Neutrophil (primary cell): ENCODE results near the gene PCGF3.

Source experiments
- H3K27ac ChIP-seq: fragments of 200-600 bp; sonication (generic); 2 replicates; pipeline ENCODE4 v1.5.1; 2016; ENCODE audit warnings: mild to moderate bottlenecking, moderate library complexity
- H3K27me3 ChIP-seq: fragments of 200-600 bp; sonication (generic); 2 replicates; pipeline ENCODE4 v1.6.0; 2016; ENCODE audit warnings: mild to moderate bottlenecking
- H3K36me3 ChIP-seq: fragments of 200-600 bp; sonication (generic); 2 replicates; pipeline ENCODE4 v1.5.1; 2017
- H3K4me1 ChIP-seq, 2 experiments: fragments of 200-600 bp in 1 of 2; sonication (generic) in 1 of 2; 1 replicate in 1 of 2; 2 replicates in 1 of 2; pipeline versions ENCODE4 v1.5.1 to v1.6.1; 2013 to 2016; ENCODE audit warnings: low read depth in 1 of 2, low read length in 1 of 2, mild to moderate bottlenecking in 1 of 2, moderate library complexity in 1 of 2; ENCODE audit not compliant: control insufficient read depth in 1 of 2, insufficient read depth in 1 of 2
- H3K4me3 ChIP-seq, 2 experiments: fragments of 200-600 bp in 1 of 2; sonication (generic) in 1 of 2; 1 replicate in 1 of 2; 2 replicates in 1 of 2; pipeline ENCODE4 v1.5.1; 2013 to 2016; ENCODE audit warnings: low read depth in 1 of 2, low read length in 1 of 2, mild to moderate bottlenecking in 1 of 2, moderate library complexity in 1 of 2
- H3K9me3 ChIP-seq: fragments of 200-600 bp; sonication (generic); 2 replicates; pipeline ENCODE4 v1.5.1; 2016
- TF ChIP-seq, protein P1 (sequence below): fragments of 200-600 bp; sonication (generic); IDR thresholded peaks from 2 replicates; pipeline ENCODE4 v1.5.1; 2016; ENCODE audit warnings: antibody characterized with exemption

The PCGF3 gene

DNA sequence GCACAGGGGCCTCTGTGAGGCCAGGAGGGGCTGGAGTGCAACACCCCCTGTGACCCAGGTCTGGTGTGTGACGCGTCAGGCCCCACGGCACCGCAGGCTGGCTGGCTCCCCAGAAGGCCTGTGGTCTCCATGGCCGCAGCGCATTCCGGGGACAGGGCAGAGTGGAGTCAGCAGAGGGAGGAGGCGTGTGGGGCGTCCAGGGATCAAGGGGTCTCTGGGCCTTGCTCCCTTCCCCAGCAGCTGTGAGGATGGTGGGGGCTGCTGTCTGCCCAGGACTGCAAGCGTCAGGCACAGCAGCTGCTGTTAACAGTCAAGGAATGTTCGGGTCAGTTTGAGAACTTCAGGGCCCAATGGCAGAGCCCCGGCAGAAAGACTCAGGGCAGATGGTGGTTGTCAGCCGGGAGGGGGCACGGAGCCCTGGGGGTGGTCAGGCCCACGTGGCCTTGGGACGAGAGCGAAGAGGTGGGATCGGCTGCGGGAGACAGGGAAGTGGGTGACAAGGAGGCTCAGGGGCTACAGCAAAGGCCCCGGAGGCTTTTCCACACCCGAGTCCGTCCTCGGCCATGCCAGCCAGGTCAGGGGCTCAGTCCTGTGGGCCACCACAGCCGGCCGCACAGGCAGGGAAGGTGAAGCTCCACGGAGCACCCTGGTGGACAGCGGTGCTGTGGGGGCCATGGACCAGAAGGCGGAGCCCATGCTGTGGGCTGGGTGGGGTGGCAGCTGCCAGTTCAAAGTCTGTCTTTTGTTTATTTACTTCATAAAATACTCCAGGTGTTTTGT, 18.3 kb downstream of the PCGF3 start:
- TF ChIP-seq, protein P1, sequence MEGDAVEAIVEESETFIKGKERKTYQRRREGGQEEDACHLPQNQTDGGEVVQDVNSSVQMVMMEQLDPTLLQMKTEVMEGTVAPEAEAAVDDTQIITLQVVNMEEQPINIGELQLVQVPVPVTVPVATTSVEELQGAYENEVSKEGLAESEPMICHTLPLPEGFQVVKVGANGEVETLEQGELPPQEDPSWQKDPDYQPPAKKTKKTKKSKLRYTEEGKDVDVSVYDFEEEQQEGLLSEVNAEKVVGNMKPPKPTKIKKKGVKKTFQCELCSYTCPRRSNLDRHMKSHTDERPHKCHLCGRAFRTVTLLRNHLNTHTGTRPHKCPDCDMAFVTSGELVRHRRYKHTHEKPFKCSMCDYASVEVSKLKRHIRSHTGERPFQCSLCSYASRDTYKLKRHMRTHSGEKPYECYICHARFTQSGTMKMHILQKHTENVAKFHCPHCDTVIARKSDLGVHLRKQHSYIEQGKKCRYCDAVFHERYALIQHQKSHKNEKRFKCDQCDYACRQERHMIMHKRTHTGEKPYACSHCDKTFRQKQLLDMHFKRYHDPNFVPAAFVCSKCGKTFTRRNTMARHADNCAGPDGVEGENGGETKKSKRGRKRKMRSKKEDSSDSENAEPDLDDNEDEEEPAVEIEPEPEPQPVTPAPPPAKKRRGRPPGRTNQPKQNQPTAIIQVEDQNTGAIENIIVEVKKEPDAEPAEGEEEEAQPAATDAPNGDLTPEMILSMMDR = no peak
- Histone ChIP-seq H3K27me3 (no peaks in the 10 kb centered on the region), H3K36me3 (peaks cover 31% of the 10 kb centered on the region), H3K4me3 (no peak overlapping the region), H3K9me3 (no peaks in the 10 kb centered on the region), H3K27ac (no peak overlapping the region), H3K4me1 (peaks cover 0 to 11% of the 10 kb centered on the region in 2 experiments)

DNA sequence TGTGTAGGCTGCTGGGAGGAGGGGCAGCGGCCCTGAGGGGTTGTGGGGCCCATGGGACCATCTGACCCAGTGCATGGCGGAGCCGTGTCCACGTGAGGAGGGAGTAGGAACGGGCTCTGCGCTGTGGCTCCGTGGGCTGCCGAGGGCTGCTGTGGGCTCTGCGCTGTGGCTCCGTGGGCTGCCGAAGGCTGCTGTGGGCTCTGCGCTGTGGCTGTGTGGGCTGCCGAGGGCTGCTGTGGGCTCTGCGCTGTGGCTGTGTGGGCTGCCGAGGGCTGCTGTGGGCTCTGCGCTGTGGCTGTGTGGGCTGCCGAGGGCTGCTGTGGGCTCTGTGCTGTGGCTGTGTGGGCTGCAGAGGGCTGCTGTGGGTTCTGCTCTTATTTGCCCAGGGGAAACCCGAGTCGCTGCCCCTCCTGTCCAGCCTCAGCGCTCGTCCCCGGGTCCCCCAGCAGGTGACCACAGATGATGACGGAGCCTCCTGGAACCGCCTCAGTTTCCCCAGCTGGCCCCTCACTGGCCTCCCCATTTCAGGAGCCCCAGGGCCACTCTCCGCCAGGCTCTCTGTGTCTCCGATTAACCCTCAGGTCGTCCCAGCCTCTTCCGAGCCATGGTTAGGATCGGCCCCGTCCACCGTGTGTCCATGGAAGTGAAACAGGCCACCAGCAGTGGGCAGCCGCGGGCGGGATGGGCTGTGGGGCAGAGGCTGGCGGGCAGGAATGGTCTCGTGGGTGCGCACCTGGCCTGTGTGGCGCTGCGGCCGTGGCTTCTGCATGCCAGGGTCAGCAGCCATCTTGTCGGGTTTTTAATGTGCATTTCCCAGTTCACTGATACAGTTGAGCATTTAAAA, 20.0 kb downstream of the PCGF3 start:
- Histone ChIP-seq H3K36me3 (peaks cover 42% of the 10 kb centered on the region), H3K27ac (no peak overlapping the region), H3K4me3 (no peak overlapping the region), H3K4me1 (peaks cover 0 to 11% of the 10 kb centered on the region in 2 experiments), H3K27me3 (no peaks in the 10 kb centered on the region), H3K9me3 (no peaks in the 10 kb centered on the region)
- TF ChIP-seq, protein P1 = no peak

DNA sequence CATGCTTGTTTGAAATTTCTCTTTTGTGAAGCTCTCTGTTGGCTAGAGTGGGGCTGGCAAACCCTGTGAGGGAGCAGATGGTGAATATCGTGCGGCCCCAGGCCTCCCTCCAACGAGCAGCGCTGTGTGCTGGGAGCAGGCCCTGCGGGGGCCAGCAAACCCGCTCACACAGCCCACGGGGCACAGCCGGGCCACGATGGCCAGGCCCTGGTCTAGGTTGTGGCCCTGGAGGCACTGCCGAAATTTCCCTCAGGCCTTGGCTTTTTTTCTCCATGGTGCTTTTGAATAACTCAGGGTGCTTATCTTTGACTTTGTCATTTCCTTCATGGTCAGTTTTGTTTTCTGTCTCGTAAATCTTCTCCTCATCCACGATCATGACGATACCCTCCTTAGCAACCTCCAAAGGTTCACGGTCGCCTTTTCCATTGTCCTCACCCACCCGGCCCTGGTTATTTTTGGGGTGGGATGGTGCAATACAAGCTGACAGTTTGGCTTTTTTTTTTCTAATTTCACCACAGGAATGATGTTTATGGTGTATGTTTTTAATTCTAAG, 20.7 kb downstream of the PCGF3 start:
- TF ChIP-seq, protein P1 = no peak
- Histone ChIP-seq H3K4me1 (peaks cover 0 to 5% of the 10 kb centered on the region in 2 experiments), H3K4me3 (no peak overlapping the region), H3K36me3 (peaks cover 49% of the 10 kb centered on the region), H3K9me3 (no peaks in the 10 kb centered on the region), H3K27me3 (no peaks in the 10 kb centered on the region), H3K27ac (peak overlapping the region; percentile 3)

DNA sequence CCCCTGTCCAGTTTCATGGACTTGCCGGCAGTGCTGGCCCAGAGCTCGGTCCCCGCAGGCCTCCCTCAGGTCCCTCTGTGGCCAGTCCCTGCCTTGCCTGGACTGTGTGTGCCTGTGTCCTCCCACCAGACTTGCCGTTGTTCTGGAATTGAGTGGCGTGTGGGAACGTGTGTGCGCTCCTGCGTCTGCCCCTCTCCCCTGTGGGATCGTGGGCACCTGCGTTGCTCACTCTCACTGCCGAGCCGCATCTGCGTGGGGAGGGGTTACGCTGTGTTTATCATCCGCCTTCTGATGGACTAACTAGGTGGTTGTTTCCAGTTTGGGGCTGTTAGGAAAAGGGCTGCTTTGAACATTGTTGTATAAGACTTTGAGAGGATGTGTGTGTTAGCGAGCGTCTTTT, 21.2 kb downstream of the PCGF3 start:
- TF ChIP-seq, protein P1 = no peak
- peaks cover 0 to 5% of the 10 kb centered on the region in 2 experiments for H3K4me1 ChIP-seq
- no peak overlapping the region for H3K27ac ChIP-seq

DNA sequence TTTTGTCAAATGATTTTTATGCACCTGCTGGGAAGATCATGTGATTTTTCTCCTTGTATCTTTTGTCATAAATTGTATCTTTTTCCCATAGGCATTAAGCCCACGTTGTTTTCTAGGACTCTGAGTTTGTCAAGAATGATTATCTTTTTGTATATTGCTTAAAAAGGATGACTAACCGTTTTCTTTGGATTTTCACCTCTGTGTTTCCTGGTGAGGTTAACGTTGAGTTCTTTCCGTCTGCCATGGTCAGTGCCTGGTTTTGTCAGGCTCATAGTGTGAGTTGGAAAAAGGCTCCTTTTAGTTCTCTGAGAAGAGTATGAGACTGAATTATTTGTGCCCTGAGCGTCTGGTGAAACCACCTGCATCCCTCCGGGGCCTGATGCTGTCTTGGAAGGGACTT, 21.9 kb downstream of the PCGF3 start:
- Histone ChIP-seq H3K27ac (no peak overlapping the region), H3K27me3 (no peaks in the 10 kb centered on the region), H3K4me1 (peaks cover 0 to 5% of the 10 kb centered on the region in 2 experiments), H3K36me3 (peaks cover 46% of the 10 kb centered on the region), H3K4me3 (no peak overlapping the region), H3K9me3 (no peaks in the 10 kb centered on the region)
- TF ChIP-seq, protein P1 = no peak

More for the DNA sequence above, 21.2 kb downstream of the PCGF3 start:
- Histone ChIP-seq H3K9me3 (no peaks in the 10 kb centered on the region), H3K4me3 (no peak overlapping the region), H3K27me3 (no peaks in the 10 kb centered on the region), H3K36me3 (peaks cover 48% of the 10 kb centered on the region)
